C4-2B (cell line): Measurements from ENCODE around the gene CD93.

Experiments used
- H3K27ac ChIP-seq: fragments of 450-650 bp; 2 replicates; pipeline ENCODE4 v1.5.1; 2017
- CTCF ChIP-seq: fragments of 450-650 bp; conservative IDR thresholded peaks from 2 replicates; pipeline ENCODE4 v1.5.1; 2017; ENCODE audit warnings: mild to moderate bottlenecking
- ZFX ChIP-seq: fragments of 450-650 bp; IDR thresholded peaks from 2 replicates; pipeline ENCODE4 v1.6.1; 2017

The CD93 gene

GRCh38 chr20:23084845-23085365 is 1.2 kb downstream of the CD93 start:
- no peak for TF ChIP-seq ZFX
- no peak for TF ChIP-seq CTCF

GRCh38 chr20:23084282-23084844 is 1.8 kb downstream of the CD93 start:
- TF ChIP-seq ZFX: no peak
- no peak for TF ChIP-seq CTCF
- no peak overlapping the region for H3K27ac ChIP-seq

More at GRCh38 chr20:23084845-23085365, 1.2 kb downstream of the CD93 start:
- no peak overlapping the region for H3K27ac ChIP-seq

DNA sequence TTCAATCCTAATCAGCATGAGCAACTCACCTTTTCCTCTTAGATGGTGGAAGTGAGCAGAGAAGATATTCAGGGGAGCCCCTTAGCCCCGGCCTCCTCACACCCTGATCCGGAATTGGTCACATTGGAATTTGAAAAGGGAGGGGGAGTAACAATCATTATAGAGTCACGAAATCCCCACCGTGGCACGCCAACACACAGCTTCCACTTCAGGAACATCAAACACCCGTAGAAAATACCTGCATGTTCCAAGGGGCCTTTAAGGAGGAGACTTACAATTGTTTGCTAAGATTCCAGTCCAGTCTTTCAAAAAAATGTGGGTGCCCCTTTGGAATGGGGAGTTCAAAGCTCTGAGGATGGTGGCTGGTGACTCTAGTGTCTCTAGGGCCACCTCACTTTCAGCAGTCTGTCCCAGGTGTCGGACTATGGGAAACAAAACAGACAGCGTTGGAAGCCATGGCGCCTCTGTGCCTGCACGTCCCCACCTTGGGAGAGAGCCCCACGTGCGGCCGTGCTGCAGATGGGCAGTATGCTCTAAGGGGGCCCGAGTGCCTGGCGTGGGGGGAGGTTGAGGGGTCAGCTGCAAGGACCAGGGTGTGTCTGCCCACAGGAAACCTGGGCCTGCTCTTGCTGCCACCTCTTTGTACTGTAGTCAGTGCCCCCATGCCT is 2.4 kb downstream of the CD93 start:
- no peak for TF ChIP-seq ZFX
- no peak for TF ChIP-seq CTCF
- no peak overlapping the region for H3K27ac ChIP-seq

DNA sequence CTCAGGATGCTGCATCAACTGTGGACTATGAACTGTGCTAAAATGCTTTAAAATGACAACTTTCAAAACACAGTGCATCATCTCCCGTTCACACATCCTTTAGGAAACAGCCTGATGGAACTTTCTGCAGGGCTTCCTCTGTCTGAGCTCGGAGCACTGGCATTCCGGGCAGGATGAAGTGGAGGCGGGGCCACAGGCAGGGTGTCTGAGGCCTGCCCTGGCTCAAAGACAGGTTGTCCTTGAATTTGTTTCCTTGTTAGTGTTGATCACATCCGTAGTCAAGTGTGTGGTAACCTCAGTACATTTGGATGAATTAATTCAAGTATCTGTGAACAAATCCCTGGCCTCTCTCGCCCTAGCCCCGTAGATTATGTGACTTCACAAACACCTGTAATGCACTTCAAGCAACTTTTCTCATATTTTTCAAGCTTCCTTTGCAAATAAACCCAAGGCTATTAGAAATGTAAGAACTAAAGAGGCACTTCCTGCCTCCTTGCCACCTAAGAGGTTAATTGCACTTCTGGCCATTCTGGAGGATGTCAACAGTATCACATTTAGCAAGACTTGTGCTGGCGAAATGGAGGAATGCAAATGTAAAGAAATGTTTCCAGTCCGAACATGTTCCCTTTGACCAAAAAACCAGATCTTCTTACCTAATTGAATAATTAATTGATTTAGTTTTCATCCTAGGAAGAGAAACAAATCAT is 3.1 kb downstream of the CD93 start:
- TF ChIP-seq CTCF: no peak
- TF ChIP-seq ZFX: no peak
- no peak overlapping the region for H3K27ac ChIP-seq

- TF ChIP-seq ZFX: no peak
- no peak for TF ChIP-seq CTCF
- H3K27ac ChIP-seq: no peak overlapping the region
Measured at GRCh38 chr20:23081263-23081819, 4.8 kb downstream of the CD93 start.

- TF ChIP-seq CTCF (no peak), ZFX (no peak)
- no peak overlapping the region for H3K27ac ChIP-seq
Measured at GRCh38 chr20:23080521-23080920, 5.6 kb downstream of the CD93 start.

GRCh38 chr20:23079926-23080325 is 6.2 kb downstream of the CD93 start:
- H3K27ac ChIP-seq: no peak overlapping the region

More at GRCh38 chr20:23079926-23080325, 6.2 kb downstream of the CD93 start:
- no peak for TF ChIP-seq ZFX
- TF ChIP-seq CTCF: no peak
